ENCODE data around the gene C21orf58.

The C21orf58 gene

GRCh38 chr21:46361935-46362334, 38.3 kb upstream of the C21orf58 start:
- DNase-seq: no peak
- no peak for TF ChIP-seq EZH2 (IDR thresholded peaks at IDR 0.05; ENCODE audit: borderline replicate concordance, low read depth, low read length, severe bottlenecking)
- TF ChIP-seq CTCF (IDR thresholded peaks at IDR 0.05; ENCODE audit: borderline replicate concordance, extremely low read depth, low read length, poor library complexity, severe bottlenecking): no peak
- no peak overlapping the region for H3K9ac ChIP-seq (ENCODE audit: low read depth, low read length)

GRCh38 chr21:46361176-46361575, 37.5 kb upstream of the C21orf58 start:
- H3K27me3 ChIP-seq (ENCODE audit: insufficient read depth, low read length, poor library complexity): no peaks in the 10 kb centered on the region
- H3K4me3 ChIP-seq (ENCODE audit: low read depth in 1 of 2, low read length in 2 of 2): no peak overlapping the region
- DNase-seq: no peak
- peaks cover 85% of the 10 kb centered on the region for H3K36me3 ChIP-seq (ENCODE audit: insufficient read depth, low read length)
- H2AFZ ChIP-seq (ENCODE audit: low read depth, low read length): no peak overlapping the region
- H3K9ac ChIP-seq (ENCODE audit: low read depth, low read length): no peak overlapping the region
- no peak for ATAC-seq (ENCODE audit: insufficient read depth, low read depth)
- H3K9me3 ChIP-seq (ENCODE audit: insufficient read depth, low read length, severe bottlenecking): no peaks in the 10 kb centered on the region
- H3K4me2 ChIP-seq (ENCODE audit: insufficient read depth, low read length): no peak overlapping the region
- no peak overlapping the region for H3K27ac ChIP-seq (ENCODE audit: low read length)
- H4K20me1 ChIP-seq (ENCODE audit: insufficient read depth, low read length): peaks cover 8% of the 10 kb centered on the region
- no peak for TF ChIP-seq CTCF (IDR thresholded peaks at IDR 0.05; ENCODE audit: borderline replicate concordance, extremely low read depth, low read length, poor library complexity, severe bottlenecking)
- TF ChIP-seq EZH2 (IDR thresholded peaks at IDR 0.05; ENCODE audit: borderline replicate concordance, low read depth, low read length, severe bottlenecking): no peak
- peaks cover 5% of the 10 kb centered on the region for H3K79me2 ChIP-seq (ENCODE audit: insufficient read depth, low read length)
- no peaks in the 10 kb centered on the region for H3K4me1 ChIP-seq (ENCODE audit: insufficient read depth, low read length)

More at GRCh38 chr21:46361935-46362334, 38.3 kb upstream of the C21orf58 start:
- no peak overlapping the region for H3K4me3 ChIP-seq (ENCODE audit: low read depth in 1 of 2, low read length in 2 of 2)
- H3K36me3 ChIP-seq (ENCODE audit: insufficient read depth, low read length): peaks cover 85% of the 10 kb centered on the region
- H4K20me1 ChIP-seq (ENCODE audit: insufficient read depth, low read length): peaks cover 5% of the 10 kb centered on the region
- no peak overlapping the region for H2AFZ ChIP-seq (ENCODE audit: low read depth, low read length)
- ATAC-seq (ENCODE audit: insufficient read depth, low read depth): no peak
- H3K27ac ChIP-seq (ENCODE audit: low read length): no peak overlapping the region
- no peaks in the 10 kb centered on the region for H3K9me3 ChIP-seq (ENCODE audit: insufficient read depth, low read length, severe bottlenecking)
- H3K79me2 ChIP-seq (ENCODE audit: insufficient read depth, low read length): peaks cover 10% of the 10 kb centered on the region
- H3K4me1 ChIP-seq (ENCODE audit: insufficient read depth, low read length): no peaks in the 10 kb centered on the region
- H3K4me2 ChIP-seq (ENCODE audit: insufficient read depth, low read length): no peak overlapping the region
- H3K27me3 ChIP-seq (ENCODE audit: insufficient read depth, low read length, poor library complexity): no peaks in the 10 kb centered on the region

GRCh38 chr21:46357684-46358425, 34.2 kb upstream of the C21orf58 start:
- peaks cover 16% of the 10 kb centered on the region for H4K20me1 ChIP-seq (ENCODE audit: insufficient read depth, low read length)
- no peaks in the 10 kb centered on the region for H3K27me3 ChIP-seq (ENCODE audit: insufficient read depth, low read length, poor library complexity)
- TF ChIP-seq CTCF (IDR thresholded peaks at IDR 0.05; ENCODE audit: borderline replicate concordance, extremely low read depth, low read length, poor library complexity, severe bottlenecking) (no peak), EZH2 (IDR thresholded peaks at IDR 0.05; ENCODE audit: borderline replicate concordance, low read depth, low read length, severe bottlenecking) (no peak)
- peaks cover 85% of the 10 kb centered on the region for H3K36me3 ChIP-seq (ENCODE audit: insufficient read depth, low read length)
- H3K4me3 ChIP-seq (ENCODE audit: low read depth in 1 of 2, low read length in 2 of 2): no peak overlapping the region
- no peak overlapping the region for H2AFZ ChIP-seq (ENCODE audit: low read depth, low read length)
- no peaks in the 10 kb centered on the region for H3K4me1 ChIP-seq (ENCODE audit: insufficient read depth, low read length)
- H3K9ac ChIP-seq (ENCODE audit: low read depth, low read length): no peak overlapping the region
- no peak overlapping the region for H3K27ac ChIP-seq (ENCODE audit: low read length)
- ATAC-seq (ENCODE audit: insufficient read depth, low read depth): no peak
- H3K9me3 ChIP-seq (ENCODE audit: insufficient read depth, low read length, severe bottlenecking): no peaks in the 10 kb centered on the region
- H3K4me2 ChIP-seq (ENCODE audit: insufficient read depth, low read length): no peak overlapping the region
- H3K79me2 ChIP-seq (ENCODE audit: insufficient read depth, low read length): no peaks in the 10 kb centered on the region
- no peak for DNase-seq
